T-cell (primary cell): ENCODE data around the gene METAP2. TPM values are rescaled to one million over a fixed set of nuclear protein-coding genes. Genes with fewer than 3 reads are reported as not detected.
A peak's percentile ranks its signal among the peaks of the same experiment; 100 is the strongest.
"Not testable (repeated sequence)": the region's sequence is repeated elsewhere in the genome, so short reads cannot be mapped to it uniquely, and the experiment has no call there.

Experiments
- ATAC-seq, 4 experiments: fragments of 200-7000 bp in 3 of 4; fragments of 150-1000 bp in 1 of 4; cut with Tn5 transposase; replicated peaks in 1 of 4; 1 replicate in 3 of 4; 2 replicates in 1 of 4; pipeline ENCODE4 v1.10.0; 2021; ENCODE audit warnings: moderate library complexity in 3 of 4, mild to moderate bottlenecking in 2 of 4, moderate number of reproducible peaks in 1 of 4
- CTCF ChIA-PET, 2 donors: fragments of 300-600 bp; sonication (Branson Sonifier 250); formaldehyde crosslinking; loops; one replicate each; lab custom pipeline; 2022; ENCODE audit warnings: antibody characterized with exemption in 2 of 2; lab: Charles Lee
- POLR2A ChIA-PET, 2 donors: fragments of 300-600 bp; sonication (Branson Sonifier 250); formaldehyde crosslinking; loops; one replicate each; lab custom pipeline; 2022; ENCODE audit warnings: antibody characterized with exemption in 2 of 2; lab: Charles Lee
- DNase-seq, 35 experiments: peaks; one replicate each; pipeline versions ENCODE4 v3.0.0 to v3.0.0-alpha.2; 2013 to 2023
- H3K27ac ChIP-seq: one replicate; pipeline ENCODE4 v1.5.1; 2013; ENCODE audit warnings: low read length
- H3K27me3 ChIP-seq, 2 experiments: replicated peaks in 1 of 2; 1 replicate in 1 of 2; 2 replicates in 1 of 2; pipeline versions ENCODE4 v1.6.1 to v1.7.0; 2013; ENCODE audit warnings: low read length in 1 of 2, mixed read lengths in 1 of 2; ENCODE audit not compliant: control insufficient read depth in 2 of 2, insufficient read depth in 2 of 2; ENCODE audit errors: extremely low read depth in 1 of 2
- H3K36me3 ChIP-seq, 2 donors: 1 replicate in 1 of 2; 2 replicates in 1 of 2; pipeline versions ENCODE4 v1.6.1 to v1.7.0; 2013; ENCODE audit warnings: low read length in 1 of 2; ENCODE audit not compliant: control insufficient read depth in 2 of 2, insufficient read depth in 1 of 2; ENCODE audit errors: extremely low read depth in 1 of 2
- H3K4me1 ChIP-seq, 2 experiments: 1 replicate in 1 of 2; 2 replicates in 1 of 2; pipeline versions ENCODE4 v1.6.1 to v1.7.0; 2013; ENCODE audit warnings: low read length in 2 of 2, mixed read lengths in 1 of 2; ENCODE audit not compliant: insufficient read depth in 2 of 2, control insufficient read depth in 1 of 2; ENCODE audit errors: extremely low read depth in 1 of 2
- H3K4me3 ChIP-seq, 2 donors: 1 replicate in 1 of 2; 2 replicates in 1 of 2; pipeline versions ENCODE4 v1.5.1 to v1.7.0; 2013; ENCODE audit warnings: mild to moderate bottlenecking in 2 of 2, low read length in 1 of 2, moderate library complexity in 1 of 2; ENCODE audit not compliant: control insufficient read depth in 1 of 2; ENCODE audit errors: extremely low read depth in 1 of 2
- H3K9me3 ChIP-seq: 2 replicates; pipeline ENCODE4 v1.7.0; 2013
- H3K27ac Mint-ChIP-seq, 2 donors: one replicate each; pipeline ENCODE4 v1.8.0; 2020 to 2021; ENCODE audit warnings: mild to moderate bottlenecking in 2 of 2, mixed read lengths in 2 of 2
- H3K27me3 Mint-ChIP-seq, 2 donors: one replicate each; pipeline ENCODE4 v1.8.0; 2021 to 2022; ENCODE audit warnings: mixed read lengths in 2 of 2
- H3K36me3 Mint-ChIP-seq: one replicate; pipeline ENCODE4 v1.8.0; 2021; ENCODE audit warnings: mixed read lengths
- H3K4me1 Mint-ChIP-seq, 3 donors: one replicate each; pipeline ENCODE4 v1.8.0; 2020 to 2022; ENCODE audit warnings: mixed read lengths in 3 of 3, mild to moderate bottlenecking in 1 of 3
- H3K4me3 Mint-ChIP-seq, 3 donors: one replicate each; pipeline ENCODE4 v1.8.0; 2020 to 2022; ENCODE audit warnings: mild to moderate bottlenecking in 3 of 3, mixed read lengths in 3 of 3, moderate library complexity in 3 of 3
- H3K9me3 Mint-ChIP-seq, 3 donors: one replicate each; pipeline ENCODE4 v1.8.0; 2020 to 2022; ENCODE audit warnings: mixed read lengths in 3 of 3
- WGBS: methylation state at CpG from one replicate; pipeline ENCODE4 v1.1.5; 2013; ENCODE audit warnings: missing lambda C conversion rate; ENCODE audit not compliant: insufficient coverage; 5-methylcytosine and 5-hydroxymethylcytosine counted together
- total RNA-seq, 35 experiments: library from RNA in 6 of 35; stranded (reverse) in 6 of 35; fragments of 120-200 nt in 1 of 35; gene quantifications; one replicate each; pipeline versions ENCODE4 v1.2.1 to v1.2.4 and lab custom pipeline; 2013 to 2026

METAP2 gene
- total RNA-seq, 5 donors from 2014 or later (not counting 1 experiment from before 2014, with no cell fraction given), result 47.7 to 55.6 (median 51.4) TPM

DNA sequence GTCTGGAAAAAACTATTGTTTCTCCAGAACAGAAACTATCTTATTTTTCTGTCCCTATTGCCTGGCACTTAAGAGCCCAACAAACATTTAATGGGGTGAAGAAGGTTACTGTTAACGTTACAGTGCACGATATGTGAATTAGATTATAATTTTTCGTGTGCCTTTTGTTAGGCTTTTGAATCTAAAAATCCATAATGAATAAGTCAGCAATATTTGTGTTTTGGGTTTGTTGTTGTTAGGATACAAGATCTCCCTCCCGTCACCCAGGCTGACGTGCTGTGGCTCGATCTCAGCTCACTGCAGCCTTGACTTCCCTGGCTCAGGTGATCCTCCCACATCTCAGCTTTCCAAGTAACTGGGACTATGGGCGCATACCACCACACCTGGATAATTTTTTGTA lies 7.9 kb downstream of the METAP2 start:
- peaks cover 0 to 51% of the 10 kb centered on the region in 2 donors for H3K36me3 ChIP-seq
- Mint-ChIP-seq H3K36me3 (peaks cover 30% of the 10 kb centered on the region), H3K27ac (peak overlapping the region in 1 of 2 donors; percentile 36), H3K4me1 (peaks cover 48 to 57% (median 57%) of the 10 kb centered on the region in 3 donors), H3K4me3 (no peak overlapping the region), H3K27me3 (no peaks in the 10 kb centered on the region), H3K9me3 (no peaks in the 10 kb centered on the region)
- no peak for ATAC-seq
- DNase-seq, result no peak
- no peak overlapping the region for H3K4me3 ChIP-seq
- no CpG with 5 or more reads among the region's 7 CpGs for WGBS
- ChIA-PET POLR2A (no interaction called here), CTCF (interaction anchor here in 1 of 2 donors (1.2 kb wide), 1 partner anchor 267 kb away, joined by 3 read pairs; no protein-coding TSS in a partner anchor)
- peaks cover 8 to 17% of the 10 kb centered on the region in 2 experiments for H3K4me1 ChIP-seq
- no peaks in the 10 kb centered on the region for H3K9me3 ChIP-seq
- no peak overlapping the region for H3K27ac ChIP-seq
- H3K27me3 ChIP-seq, result no peaks in the 10 kb centered on the region

DNA sequence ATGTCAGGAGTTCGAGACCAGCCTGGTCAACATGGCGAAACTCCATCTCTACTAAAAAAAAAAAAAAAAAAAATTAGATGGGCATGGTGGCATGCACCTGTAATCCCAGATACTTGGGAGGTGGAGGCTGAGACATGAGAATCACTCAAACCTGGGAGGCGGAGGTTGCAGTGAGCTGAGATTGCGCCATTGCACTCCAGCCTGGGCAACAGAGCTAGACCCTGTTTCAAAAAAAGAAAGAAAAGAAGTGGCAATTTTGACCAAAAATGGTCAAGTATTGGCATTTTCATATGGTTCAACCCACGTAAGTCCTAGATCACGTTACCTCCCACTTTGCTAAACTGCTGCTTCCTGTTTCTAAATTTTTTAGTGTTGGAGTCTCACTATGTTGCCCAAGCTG lies 8.6 kb downstream of the METAP2 start:
- H3K4me3 Mint-ChIP-seq, result not testable (repeated sequence)
- CTCF ChIA-PET, result interaction anchor here in 1 of 2 donors (1.2 kb wide), 1 partner anchor 268 kb away, joined by 3 read pairs; no protein-coding TSS in a partner anchor
- H3K36me3 Mint-ChIP-seq, result peaks cover 33% of the 10 kb centered on the region

DNA sequence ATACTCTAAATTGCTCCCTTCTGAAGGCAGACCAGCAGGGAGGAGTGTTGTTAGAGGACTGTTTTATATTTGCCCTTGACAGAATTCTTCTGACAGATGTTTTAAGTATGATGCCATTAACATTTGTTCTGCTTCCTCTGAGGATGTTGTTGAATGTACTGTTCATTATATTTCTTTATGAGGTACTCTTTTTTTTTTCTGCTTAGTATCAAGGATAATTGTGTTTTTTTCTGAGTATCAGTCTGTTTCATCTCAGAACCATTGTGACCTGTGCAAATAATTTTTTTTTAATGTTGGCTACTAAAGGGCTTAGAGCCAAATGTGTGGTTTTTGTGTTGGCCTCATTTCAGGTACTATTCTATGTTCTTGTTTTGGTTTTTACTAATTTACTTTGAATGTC lies 10.6 kb downstream of the METAP2 start:
- CTCF ChIA-PET, result no interaction called here
- no peak overlapping the region for H3K27ac Mint-ChIP-seq
- Histone ChIP-seq H3K4me1 (peaks cover 5 to 15% of the 10 kb centered on the region in 2 experiments), H3K9me3 (no peaks in the 10 kb centered on the region), H3K4me3 (no peak overlapping the region), H3K27ac (no peak overlapping the region), H3K27me3 (no peaks in the 10 kb centered on the region), H3K36me3 (peaks cover 0 to 32% of the 10 kb centered on the region in 2 donors)
- DNase-seq, result no peak
- H3K36me3 Mint-ChIP-seq, result peaks cover 30% of the 10 kb centered on the region
- peaks cover 28 to 35% (median 34%) of the 10 kb centered on the region in 3 donors for H3K4me1 Mint-ChIP-seq
- H3K27me3 Mint-ChIP-seq, result no peaks in the 10 kb centered on the region
- no peak overlapping the region for H3K4me3 Mint-ChIP-seq
- POLR2A ChIA-PET, result interaction anchor here in 1 of 2 donors (0.5 kb wide), 1 partner anchor 19 kb away, joined by 6 read pairs; no protein-coding TSS in a partner anchor
- H3K9me3 Mint-ChIP-seq, result no peaks in the 10 kb centered on the region
- no peak for ATAC-seq

More for the DNA sequence above, 8.6 kb downstream of the METAP2 start:
- H3K4me3 ChIP-seq, H3K9me3 Mint-ChIP-seq, H3K27ac ChIP-seq, POLR2A ChIA-PET, H3K27me3 ChIP-seq, H3K9me3 ChIP-seq, H3K27me3 Mint-ChIP-seq, ATAC-seq, DNase-seq: not testable (repeated sequence)
- Mint-ChIP-seq H3K4me1 (peaks cover 48 to 54% (median 53%) of the 10 kb centered on the region in 3 donors), H3K27ac (peak overlapping the region; percentile 12 to 52)
- 95% methylated on average over 2 of the region's 6 CpGs for WGBS
- Histone ChIP-seq H3K36me3 (peaks cover 0 to 48% of the 10 kb centered on the region in 2 donors), H3K4me1 (peaks cover 8 to 17% of the 10 kb centered on the region in 2 experiments)

DNA sequence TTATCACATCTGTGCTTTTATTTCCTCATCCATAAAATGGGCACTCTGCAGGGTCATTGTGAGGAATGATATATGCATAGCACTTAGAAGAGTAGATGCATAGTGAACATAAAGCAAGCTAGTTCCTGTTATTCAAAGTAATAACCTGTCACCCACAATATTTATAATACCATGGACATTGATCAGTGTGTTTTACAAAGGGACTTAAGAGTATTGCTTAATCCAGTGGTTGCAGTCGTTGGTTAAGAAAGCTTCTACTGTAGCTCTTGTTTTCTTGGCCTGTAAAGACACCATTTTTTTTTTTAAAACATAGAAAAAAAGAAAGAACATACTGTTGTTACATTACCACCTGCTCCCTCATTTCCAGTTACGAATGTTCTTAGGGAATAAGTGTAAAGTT lies 13.1 kb downstream of the METAP2 start:
- no peak overlapping the region for H3K27ac ChIP-seq
- Mint-ChIP-seq H3K27me3 (no peaks in the 10 kb centered on the region), H3K27ac (no peak overlapping the region), H3K36me3 (peaks cover 38% of the 10 kb centered on the region), H3K4me3 (no peak overlapping the region), H3K4me1 (peaks cover 12 to 17% (median 14%) of the 10 kb centered on the region in 3 donors), H3K9me3 (no peaks in the 10 kb centered on the region)
- H3K4me3 ChIP-seq, result no peak overlapping the region
- H3K27me3 ChIP-seq, result no peaks in the 10 kb centered on the region
- ChIA-PET POLR2A (no interaction called here), CTCF (interaction anchor here in 1 of 2 donors (0.6 to 0.7 kb wide), 2 partner anchors 10 to 30 kb away, joined by 4 to 5 read pairs; no protein-coding TSS in a partner anchor)
- WGBS, result no CpG with 5 or more reads among the region's 2 CpGs
- DNase-seq (no peak), ATAC-seq (no peak)
- H3K36me3 ChIP-seq, result peaks cover 0 to 33% of the 10 kb centered on the region in 2 donors
- no peaks in the 10 kb centered on the region for H3K4me1 ChIP-seq
- H3K9me3 ChIP-seq, result no peaks in the 10 kb centered on the region

- ChIA-PET CTCF (no interaction called here), POLR2A (no interaction called here)
- no peaks in the 10 kb centered on the region for H3K9me3 Mint-ChIP-seq
- no peaks in the 10 kb centered on the region for H3K27me3 Mint-ChIP-seq
- H3K4me3 Mint-ChIP-seq, result no peak overlapping the region
- Histone ChIP-seq H3K4me3 (no peak overlapping the region), H3K9me3 (no peaks in the 10 kb centered on the region), H3K27ac (no peak overlapping the region), H3K4me1 (no peaks in the 10 kb centered on the region), H3K27me3 (no peaks in the 10 kb centered on the region), H3K36me3 (peaks cover 0 to 37% of the 10 kb centered on the region in 2 donors)
- DNase-seq (no peak), ATAC-seq (no peak)
- peaks cover 45% of the 10 kb centered on the region for H3K36me3 Mint-ChIP-seq
- peaks cover 2 to 15% (median 5%) of the 10 kb centered on the region in 3 donors for H3K4me1 Mint-ChIP-seq
- no peak overlapping the region for H3K27ac Mint-ChIP-seq
- no CpG with 5 or more reads among the region's 2 CpGs for WGBS
Measured at GRCh38 chr12:95492462-95492861, 18.5 kb downstream of the METAP2 start.

- peaks cover 12 to 23% (median 15%) of the 10 kb centered on the region in 3 donors for H3K4me1 Mint-ChIP-seq
- H3K9me3 Mint-ChIP-seq, result no peaks in the 10 kb centered on the region
- peak overlapping the region in 1 of 2 donors; percentile 12 for H3K27ac Mint-ChIP-seq
- Histone ChIP-seq H3K4me3 (no peak overlapping the region), H3K9me3 (no peaks in the 10 kb centered on the region), H3K36me3 (peaks cover 0 to 46% of the 10 kb centered on the region in 2 donors), H3K27ac (no peak overlapping the region), H3K4me1 (no peaks in the 10 kb centered on the region), H3K27me3 (no peaks in the 10 kb centered on the region)
- POLR2A ChIA-PET, result no interaction called here
- H3K27me3 Mint-ChIP-seq, result no peaks in the 10 kb centered on the region
- no peak overlapping the region for H3K4me3 Mint-ChIP-seq
- ATAC-seq (no peak), DNase-seq (no peak)
- CTCF ChIA-PET, result no interaction called here
- WGBS, result no CpG with 5 or more reads among the region's 2 CpGs
- peaks cover 55% of the 10 kb centered on the region for H3K36me3 Mint-ChIP-seq
Measured at GRCh38 chr12:95494888-95495287, 20.9 kb downstream of the METAP2 start.
